Putamen (tissue), 1 donor: ENCODE data around the gene FAM120A.

Experiments
- DNase-seq: peaks from one replicate; pipeline ENCODE4 v3.0.0-alpha.2; 2016; ENCODE audit warnings: low spot score

Gene FAM120A

DNA sequence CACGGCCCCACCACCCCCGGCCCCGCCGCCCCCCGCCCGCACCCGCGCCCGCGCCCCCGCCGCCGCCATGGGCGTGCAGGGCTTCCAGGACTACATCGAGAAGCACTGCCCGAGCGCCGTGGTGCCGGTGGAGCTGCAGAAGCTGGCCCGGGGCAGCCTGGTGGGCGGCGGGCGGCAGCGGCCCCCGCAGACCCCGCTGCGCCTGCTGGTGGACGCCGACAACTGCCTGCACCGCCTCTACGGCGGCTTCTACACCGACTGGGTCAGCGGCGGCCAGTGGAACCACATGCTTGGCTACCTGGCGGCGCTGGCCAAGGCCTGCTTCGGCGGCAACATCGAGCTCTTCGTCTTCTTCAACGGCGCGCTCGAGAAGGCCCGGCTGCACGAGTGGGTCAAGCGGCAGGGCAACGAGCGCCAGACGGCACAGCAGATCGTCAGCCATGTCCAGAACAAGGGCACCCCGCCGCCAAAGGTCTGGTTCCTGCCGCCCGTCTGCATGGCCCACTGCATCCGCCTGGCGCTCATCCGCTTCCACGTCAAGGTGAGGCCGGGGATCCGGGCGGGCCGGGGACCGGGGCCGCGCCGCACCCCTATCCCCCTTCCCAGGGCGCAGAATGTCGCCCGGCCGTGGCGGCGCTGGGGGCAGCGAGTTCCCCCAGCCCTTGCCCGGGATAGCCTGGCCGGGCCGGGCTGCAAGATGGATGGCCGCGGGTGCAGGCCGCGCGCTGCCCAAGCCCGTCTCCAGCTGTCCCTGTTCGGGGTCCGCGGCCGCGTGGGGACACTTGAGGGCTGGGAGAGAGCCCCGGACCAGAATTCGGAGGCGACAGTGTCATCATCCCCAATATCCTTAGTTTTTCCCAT lies 594 bp downstream of the FAM120A start:
- peak; percentile 28 for DNase-seq

- peak; percentile 22 for DNase-seq
Observed at GRCh38 chr9:93452710-93453046, 1.2 kb downstream of the FAM120A start.

- peak; percentile 97 for DNase-seq
Observed at GRCh38 chr9:93453047-93453914, 1.8 kb downstream of the FAM120A start, which contains the start of gene FAM120AOS. FAM120AOS (minus strand) TSS chr9:93453581; CDS start chr9:93452709, 872 bp downstream.

DNA sequence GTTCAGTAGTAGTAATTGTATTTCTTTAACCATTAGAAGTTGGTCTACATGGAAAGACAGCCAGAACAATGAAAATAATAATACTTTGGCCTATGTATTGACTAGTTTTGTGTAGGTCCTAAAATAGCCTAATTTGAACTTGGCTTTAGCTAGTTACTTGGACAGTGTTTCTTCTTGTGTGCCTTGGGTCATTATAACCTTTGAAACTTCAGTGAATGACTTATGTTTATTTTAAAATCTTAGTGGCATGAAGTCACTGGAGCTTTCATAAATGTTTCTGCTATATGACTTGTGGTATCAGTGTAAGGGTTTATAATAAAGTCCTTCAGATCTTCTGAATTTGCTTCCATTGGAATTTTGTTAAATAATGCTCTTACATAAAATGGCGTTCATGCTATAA lies 4.5 kb downstream of the FAM120A start:
- DNase-seq = no peak

DNA sequence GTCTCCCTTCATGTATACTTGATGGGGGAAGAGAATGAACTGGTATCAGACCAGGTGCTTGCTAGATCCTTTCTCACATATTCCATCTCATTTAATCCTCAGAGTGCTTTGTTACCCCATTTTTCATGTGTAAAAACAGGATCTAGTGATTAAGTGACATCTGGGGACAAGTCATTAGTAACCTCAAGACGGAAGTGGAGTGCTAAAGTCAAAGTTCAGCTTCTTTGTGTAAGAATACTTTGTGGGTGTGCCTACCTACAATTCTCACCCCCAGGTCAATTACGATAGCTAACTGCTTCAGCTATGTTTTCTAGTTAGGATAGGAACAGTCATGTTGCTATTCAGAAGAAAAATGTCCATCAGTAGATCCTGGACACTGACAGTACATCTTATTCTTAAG lies 5.0 kb downstream of the FAM120A start:
- DNase-seq = no peak

DNA sequence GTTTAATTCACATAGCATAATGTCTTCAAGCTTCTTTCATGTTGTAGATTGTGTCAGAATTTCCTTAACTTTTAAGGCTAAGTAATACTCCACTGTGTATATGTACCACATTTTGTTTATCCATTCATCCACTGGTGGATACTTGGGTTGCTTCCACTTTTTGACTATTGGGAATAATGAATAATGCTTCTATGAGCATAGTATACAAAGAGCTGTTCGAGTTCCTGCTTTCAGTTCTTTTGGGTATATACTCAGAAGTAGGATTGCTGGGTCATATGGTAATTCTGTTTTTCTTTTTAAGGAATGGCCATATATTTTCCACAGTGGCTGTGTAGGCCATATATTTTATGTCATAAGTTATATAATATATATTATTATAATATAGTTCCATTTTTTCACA lies 5.5 kb downstream of the FAM120A start:
- DNase-seq = no peak

- no peak for DNase-seq
Observed at GRCh38 chr9:93458712-93459111, 7.2 kb downstream of the FAM120A start.

DNA sequence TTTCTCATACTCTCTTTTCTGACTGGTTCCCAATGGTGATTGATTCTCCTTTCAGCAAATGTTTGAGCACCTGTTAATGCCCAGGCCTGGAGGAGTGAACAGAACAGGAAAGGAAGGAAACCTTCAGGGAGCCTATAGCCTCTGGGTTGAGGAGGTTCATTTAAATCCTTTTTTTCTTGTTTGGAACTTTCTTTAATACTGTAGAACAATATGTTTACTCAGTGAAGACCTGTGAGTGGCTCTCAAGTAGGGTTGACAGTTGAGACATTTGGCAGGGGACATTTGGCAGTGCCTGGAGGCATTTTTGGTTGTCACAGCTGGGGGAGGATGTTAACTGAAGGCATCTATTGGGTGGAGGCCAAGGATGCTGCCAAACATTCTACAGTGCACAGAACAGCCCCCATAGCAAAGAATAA lies 8.0 kb downstream of the FAM120A start:
- no peak for DNase-seq

DNA sequence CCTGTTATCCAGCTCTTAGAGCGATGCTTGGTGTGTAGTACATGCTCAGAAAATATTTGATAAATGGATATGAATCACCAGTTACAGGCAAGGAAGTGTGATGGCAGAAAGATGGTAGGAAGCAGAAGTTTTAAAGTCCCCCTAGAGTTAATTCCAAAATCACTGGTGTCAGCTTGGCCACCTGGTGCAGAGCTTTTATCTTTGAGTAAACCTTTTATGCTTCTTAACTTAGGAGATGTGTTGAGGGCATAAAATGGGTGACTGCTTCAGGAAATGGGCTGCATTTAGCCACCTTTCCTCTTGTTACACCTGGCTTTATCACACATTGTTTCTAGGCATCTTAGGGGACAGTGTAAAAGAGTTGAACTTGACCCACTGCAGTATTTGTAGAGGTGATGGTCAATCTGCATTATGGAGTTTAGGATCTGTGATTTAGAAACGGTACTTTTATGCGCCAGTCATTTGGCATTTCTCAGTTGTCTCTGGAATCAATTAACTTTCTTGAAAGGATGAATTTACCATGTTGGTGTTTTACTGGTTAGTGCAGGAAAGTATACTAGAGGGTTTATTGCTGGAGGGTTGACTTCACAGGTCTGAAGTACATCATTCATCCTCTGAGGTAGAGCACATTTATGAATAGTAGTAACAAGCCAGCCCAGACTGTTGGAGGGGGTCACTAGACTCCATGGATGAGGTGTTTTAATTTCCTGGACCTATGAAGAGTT lies 9.4 kb downstream of the FAM120A start:
- no peak for DNase-seq

DNA sequence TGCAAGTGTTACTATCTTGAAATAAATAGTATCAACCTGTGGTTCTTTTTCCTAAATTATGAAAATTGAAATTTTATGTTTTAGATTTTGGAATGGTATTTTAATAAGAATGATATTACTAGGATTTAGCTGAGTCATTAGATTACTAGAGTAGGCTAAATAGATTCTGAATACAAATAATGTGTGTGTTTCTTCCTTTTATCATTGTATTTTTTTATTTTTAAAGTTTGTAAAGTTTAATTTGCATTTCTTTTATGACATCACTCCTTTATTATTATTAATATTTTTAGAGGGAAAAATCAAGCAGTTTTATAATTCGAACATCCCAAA lies 9.9 kb downstream of the FAM120A start:
- DNase-seq = no peak

DNA sequence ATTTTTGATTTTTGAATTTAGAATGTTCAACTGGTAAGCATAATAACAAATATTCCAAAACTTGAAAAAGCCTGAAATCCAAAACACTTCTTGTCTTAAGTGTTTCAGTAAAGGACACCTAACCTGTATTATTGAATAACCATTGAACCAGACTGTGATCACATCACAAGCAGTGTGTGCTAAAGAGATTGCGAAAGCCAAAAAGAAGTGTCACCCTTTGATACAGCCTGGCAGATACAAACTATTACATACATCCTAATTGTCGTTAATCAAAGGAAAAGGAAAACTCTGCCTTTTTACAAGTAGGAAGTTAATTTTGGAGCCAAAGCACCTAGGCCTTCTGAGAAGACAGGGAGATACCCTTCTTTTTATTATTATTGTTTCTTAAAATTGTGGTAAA lies 10.3 kb downstream of the FAM120A start:
- DNase-seq = no peak

- no peak for DNase-seq
Observed at GRCh38 chr9:93463638-93464248, 12.3 kb downstream of the FAM120A start.

DNA sequence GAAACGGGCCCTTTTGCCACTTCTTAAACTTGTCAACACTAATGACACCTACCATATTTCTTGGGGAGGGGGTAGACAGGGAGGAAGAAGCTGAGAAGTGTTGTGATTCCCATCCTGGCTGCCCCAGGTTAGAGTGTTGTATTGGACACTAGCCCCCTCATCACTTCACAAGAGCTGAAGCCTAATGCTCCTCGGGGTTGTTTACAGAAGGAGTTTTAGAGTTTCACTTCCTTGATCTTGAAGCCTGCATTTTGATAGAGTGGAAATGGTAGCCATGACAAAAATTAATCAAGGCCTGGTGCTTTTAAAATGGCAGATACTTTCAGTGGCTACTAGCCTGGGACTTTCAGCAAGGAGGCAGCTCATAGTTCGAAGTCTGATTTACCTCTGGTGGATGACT lies 12.9 kb downstream of the FAM120A start:
- no peak for DNase-seq

DNA sequence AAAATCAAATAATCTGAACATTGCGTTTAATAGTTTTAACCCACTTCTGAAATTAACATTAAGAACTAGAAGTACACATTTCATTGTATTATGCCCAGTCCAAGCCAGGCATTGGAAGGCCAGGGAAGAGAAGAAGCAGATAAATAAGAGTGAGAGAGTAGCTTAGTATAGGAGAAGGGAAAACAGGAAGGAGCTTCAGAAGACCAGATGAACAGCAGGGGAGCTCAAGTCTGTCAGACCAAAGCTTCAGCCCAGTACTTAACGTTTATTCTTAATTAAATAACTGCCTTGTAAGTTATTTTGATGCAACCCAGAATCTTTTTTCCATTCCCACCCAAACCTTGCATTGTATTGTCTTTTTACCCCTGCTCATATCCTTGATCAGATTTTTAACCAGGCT lies 13.4 kb downstream of the FAM120A start:
- DNase-seq = no peak

DNA sequence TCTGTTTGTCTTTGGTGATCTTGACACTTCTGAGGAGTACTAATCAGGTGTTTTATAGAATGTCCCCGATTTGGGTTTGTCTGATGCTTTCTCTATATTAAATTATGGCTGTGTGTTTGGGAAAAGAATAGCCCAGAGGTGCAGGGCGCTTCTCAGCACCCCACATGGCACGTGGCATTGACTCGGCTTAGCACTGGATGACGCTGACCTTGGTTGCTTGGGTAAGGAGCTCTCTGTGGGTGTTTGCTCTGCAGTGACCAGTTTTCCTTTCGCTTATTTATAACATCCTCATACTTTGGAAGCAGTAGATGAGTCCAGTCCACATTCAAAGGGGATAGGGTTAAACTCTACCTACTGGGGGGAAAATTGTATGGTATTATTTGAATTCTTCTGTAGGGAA lies 14.4 kb downstream of the FAM120A start:
- no peak for DNase-seq

GRCh38 chr9:93466416-93467061 lies 15.1 kb downstream of the FAM120A start:
- no peak for DNase-seq

DNA sequence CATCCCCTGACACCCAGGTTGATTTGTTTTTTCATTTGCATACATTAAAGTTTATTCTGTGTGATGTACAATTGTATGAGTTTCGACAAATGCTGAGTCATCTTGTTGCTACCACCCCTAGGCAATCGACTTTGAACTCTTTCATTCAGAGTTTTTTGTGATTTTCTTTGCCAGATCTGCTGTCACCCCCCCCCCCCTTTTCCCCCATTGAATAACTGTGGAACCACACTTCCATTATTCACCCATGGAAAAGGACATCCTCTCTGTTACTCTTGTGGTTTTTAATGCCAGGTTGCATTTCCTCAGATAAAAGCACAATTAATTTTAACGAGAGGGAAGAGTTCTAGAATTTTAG lies 15.6 kb downstream of the FAM120A start:
- DNase-seq = no peak

GRCh38 chr9:93467462-93467861 lies 16.0 kb downstream of the FAM120A start:
- no peak for DNase-seq

- DNase-seq = no peak
Observed at GRCh38 chr9:93468763-93469456, 17.4 kb downstream of the FAM120A start.

DNA sequence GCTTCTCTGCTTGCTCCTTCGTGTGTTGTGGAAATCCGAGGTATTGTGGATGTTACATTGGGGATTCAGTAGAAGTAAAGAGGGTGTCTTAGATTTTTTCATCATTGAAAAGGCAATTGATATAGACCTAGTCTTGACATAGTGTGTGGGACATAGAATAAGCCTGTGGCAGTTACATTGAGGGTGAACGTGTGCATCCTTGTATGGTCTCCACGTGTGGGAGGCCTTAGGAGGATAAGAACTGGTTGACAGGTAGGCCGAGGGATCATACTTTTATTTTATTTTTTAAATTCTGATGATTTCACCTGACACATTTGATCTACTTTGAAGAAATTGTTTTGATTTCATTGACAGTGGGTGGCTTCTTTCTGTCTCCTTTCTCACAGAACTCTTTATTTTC lies 18.9 kb downstream of the FAM120A start:
- DNase-seq = peak; percentile 36

DNA sequence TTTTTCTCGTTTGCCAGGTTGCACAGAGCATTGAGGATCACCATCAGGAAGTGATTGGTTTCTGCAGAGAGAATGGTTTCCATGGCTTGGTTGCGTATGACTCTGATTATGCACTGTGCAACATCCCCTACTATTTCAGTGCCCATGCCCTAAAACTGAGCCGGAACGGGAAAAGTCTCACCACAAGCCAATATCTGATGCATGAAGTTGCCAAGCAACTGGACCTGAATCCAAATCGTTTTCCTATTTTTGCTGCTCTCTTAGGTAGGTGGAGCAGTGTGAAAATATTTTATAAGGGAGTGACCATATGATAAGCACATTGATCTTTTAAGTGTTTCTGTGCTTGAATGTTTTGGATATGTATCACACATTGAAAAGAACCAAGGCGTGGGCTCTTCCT lies 19.6 kb downstream of the FAM120A start:
- no peak for DNase-seq
